HepG2 (cell line): ENCODE results near the gene GALNT15. TPM values are rescaled to one million over a fixed set of nuclear protein-coding genes. Genes with fewer than 3 reads are reported as not detected.

Experiments
- ATAC-seq: fragments of 200-7000 bp; cut with Tn5 transposase; 3 replicates; pipeline ENCODE4 v1.9.1; 2020; ENCODE audit warnings: mild to moderate bottlenecking, moderate library complexity
- BruUV-seq: library from RNA; stranded (reverse); fragments of 400-500 nt; replicated peaks from 2 replicates; lab custom pipeline; 2021; lab: Mats Ljungman, UMichigan
- CTCF ChIA-PET: fragments of 300-600 bp; formaldehyde crosslinking; extraction: SDS; loops from one replicate; lab custom pipeline; 2021; ENCODE audit warnings: low total read pairs, inconsistent platforms, low intra/inter-chr PET ratio; lab: Yijun Ruan, JAX
- POLR2A ChIA-PET: fragments of 350-600 bp; sonication (Branson Sonifier 250); formaldehyde crosslinking; loops from one replicate; lab custom pipeline; 2020; ENCODE audit warnings: antibody characterized with exemption, inconsistent platforms; lab: Yijun Ruan, JAX
- DNase-seq: peaks from one replicate; pipeline ENCODE4 v3.0.0-alpha.2; 2015; ENCODE audit warnings: low spot score
- FAIRE-seq: peaks from 3 replicates; lab custom pipeline; 2011; peaks lifted over from hg19 to GRCh38; lab: Jason Lieb, UNC
- H2AFZ ChIP-seq: one replicate; pipeline ENCODE4 v1.6.1; 2011; ENCODE audit warnings: low read length, inconsistent platforms
- H3K27ac ChIP-seq: fragments of 300-600 bp; 3 replicates; pipeline ENCODE4 v1.8.0; 2011; ENCODE audit warnings: mixed run types, mild to moderate bottlenecking, mixed read lengths, low read length, inconsistent platforms; ENCODE audit not compliant: insufficient read depth; ENCODE audit errors: extremely low read length
- H3K27me3 ChIP-seq, 2 experiments: fragments of 200-600 bp in 1 of 2; 2 replicates in 1 of 2; 3 replicates in 1 of 2; pipeline versions ENCODE4 v1.6.0 to v1.8.0; 2011; ENCODE audit warnings: low read length in 2 of 2, mild to moderate bottlenecking in 2 of 2, moderate library complexity in 2 of 2, inconsistent platforms in 1 of 2; ENCODE audit not compliant: insufficient read depth in 2 of 2, control insufficient read depth in 1 of 2
- H3K36me3 ChIP-seq, 2 experiments: fragments of 200-600 bp in 1 of 2; replicated peaks in 1 of 2; 2 replicates in 1 of 2; 3 replicates in 1 of 2; pipeline versions ENCODE4 v1.5.1 to v1.8.0; 2011; ENCODE audit warnings: low read length in 2 of 2, inconsistent platforms in 1 of 2; ENCODE audit not compliant: insufficient read depth in 2 of 2, control insufficient read depth in 1 of 2
- H3K4me1 ChIP-seq: 2 replicates; pipeline ENCODE4 v1.5.1; 2012; ENCODE audit warnings: low read length, inconsistent platforms; ENCODE audit not compliant: insufficient read depth
- H3K4me2 ChIP-seq: 2 replicates; pipeline ENCODE4 v1.6.0; 2011; ENCODE audit warnings: low read depth, low read length, inconsistent platforms
- H3K4me3 ChIP-seq, 3 experiments: fragments of 200-600 bp in 1 of 3; sonication (generic), shearing (Covaris generic) in 1 of 3; replicated peaks in 1 of 3; 2 replicates each; pipeline ENCODE4 v1.5.1; 2011 to 2016; ENCODE audit warnings: low read length in 3 of 3, inconsistent platforms in 2 of 3, low read depth in 2 of 3, mild to moderate bottlenecking in 2 of 3, control low read depth in 1 of 3, mixed read lengths in 1 of 3; ENCODE audit not compliant: insufficient read depth in 1 of 3
- H3K79me2 ChIP-seq: one replicate; pipeline ENCODE4 v1.6.1; 2011; ENCODE audit warnings: low read length, inconsistent platforms; ENCODE audit not compliant: insufficient read depth
- H3K9ac ChIP-seq: 2 replicates; pipeline ENCODE4 v1.6.0; 2011; ENCODE audit warnings: mild to moderate bottlenecking, low read depth, low read length, inconsistent platforms; ENCODE audit not compliant: insufficient read depth
- H3K9me3 ChIP-seq: 2 replicates; pipeline ENCODE4 v1.5.1; 2012; ENCODE audit warnings: mild to moderate bottlenecking, low read length
- H4K20me1 ChIP-seq: 2 replicates; pipeline ENCODE4 v1.6.0; 2011; ENCODE audit warnings: inconsistent platforms, mild to moderate bottlenecking, low read length, moderate library complexity; ENCODE audit not compliant: insufficient read depth
- AHDC1 ChIP-seq: sonication (generic); formaldehyde crosslinking; IDR thresholded peaks from 2 replicates; pipeline ENCODE4 v1.5.1; 2020; ENCODE audit warnings: mild to moderate bottlenecking, missing genetic modification reagents, borderline replicate concordance
- DPF2 ChIP-seq: sonication (generic); formaldehyde crosslinking; IDR thresholded peaks from 2 replicates; pipeline ENCODE4 v1.4.0; 2020; ENCODE audit warnings: mild to moderate bottlenecking, low read depth, missing genetic modification reagents, borderline replicate concordance
- GLI4 ChIP-seq: sonication (generic); formaldehyde crosslinking; IDR thresholded peaks from 2 replicates; pipeline ENCODE4 v1.5.1; 2020; ENCODE audit warnings: missing genetic modification reagents, mild to moderate bottlenecking, moderate library complexity, borderline replicate concordance
- IRF2 ChIP-seq: IDR thresholded peaks from 2 replicates; pipeline ENCODE4 v1.6.1; 2018; ENCODE audit warnings: missing genetic modification reagents, missing compliant biosample characterization
- KLF6 ChIP-seq: IDR thresholded peaks from 2 replicates; pipeline ENCODE4 v1.8.0; 2016; ENCODE audit warnings: missing biosample characterization, missing genetic modification reagents
- NR1H2 ChIP-seq: sonication (generic); formaldehyde crosslinking; IDR thresholded peaks from 2 replicates; pipeline ENCODE4 v1.8.1; 2022; ENCODE audit warnings: low read depth, missing genetic modification reagents, borderline replicate concordance
- ONECUT2 ChIP-seq: sonication (generic); formaldehyde crosslinking; IDR thresholded peaks from 2 replicates; pipeline ENCODE4 v1.4.0; 2020; ENCODE audit warnings: missing genetic modification reagents
- PCBP2 ChIP-seq: fragments of 200-400 bp; formaldehyde crosslinking; optimal IDR thresholded peaks from 2 replicates; pipeline ENCODE3; 2018; ENCODE audit warnings: low read length, low read depth; ENCODE audit not compliant: poor library complexity, severe bottlenecking
- PRDM15 ChIP-seq: sonication (generic); formaldehyde crosslinking; IDR thresholded peaks from 2 replicates; pipeline ENCODE4 v1.4.0; 2020; ENCODE audit warnings: missing genetic modification reagents
- RXRB ChIP-seq: IDR thresholded peaks from 2 replicates; pipeline ENCODE4 v1.6.1; 2016; ENCODE audit warnings: borderline replicate concordance, missing genetic modification reagents, missing compliant biosample characterization
- TMF1 ChIP-seq: sonication (generic); formaldehyde crosslinking; IDR thresholded peaks from 2 replicates; pipeline ENCODE4 v1.8.1; 2022; ENCODE audit warnings: low read depth, missing genetic modification reagents
- ZNF264 ChIP-seq: sonication (generic); formaldehyde crosslinking; IDR thresholded peaks from 2 replicates; pipeline ENCODE4 v1.4.0; 2020; ENCODE audit warnings: missing genetic modification reagents
- ZNF558 ChIP-seq: sonication (generic); formaldehyde crosslinking; IDR thresholded peaks from 2 replicates; pipeline ENCODE4 v1.9.0; 2022; ENCODE audit warnings: mild to moderate bottlenecking, missing genetic modification reagents, borderline replicate concordance
- ZNF629 ChIP-seq: sonication (generic); formaldehyde crosslinking; conservative IDR thresholded peaks from 2 replicates; pipeline ENCODE4 v1.5.0; 2020; ENCODE audit warnings: missing genetic modification reagents
- WGBS: methylation state at CpG from one replicate; pipeline ENCODE4 v1.1.6; 2017; ENCODE audit warnings: low lambda C conversion rate; 5-methylcytosine and 5-hydroxymethylcytosine counted together
- in situ Hi-C: cut with HindIII; loops from 2 replicates; pipeline ENCODE4 v1.10.0; 2017; ENCODE audit warnings: low pct_unique_long_range_greater_than_20kb; ENCODE audit not compliant: extremely low pct_ligation_motif_present
- intact Hi-C: fragments of 100-400 bp; cut with micrococcal nuclease; formaldehyde crosslinking; loops from one replicate; pipeline ENCODE4 v1.10.0; 2022; ENCODE audit not compliant: unreplicated experiment
- polyA plus RNA-seq, 8 experiments: library from polyadenylated mRNA; depleted of rRNA in 3 of 8; stranded (reverse) in 7 of 8; unstranded in 1 of 8; fragments of >200 nt; fragmentation: Illumina TruSeq in 4 of 8; extraction: Trizol in 4 of 8; gene quantifications; 2 replicates each; pipeline versions ENCODE4 v1.2.1 to v1.2.3, GENCODE V29; 2011 to 2016; ENCODE audit warnings: low read depth in 4 of 8, missing spikeins in 1 of 8, mixed read lengths in 1 of 8; ENCODE audit not compliant: insufficient read depth in 1 of 8
- total RNA-seq, 5 experiments: library from RNA; depleted of rRNA; stranded (reverse); fragments of >200 nt; fragmentation: Illumina TruSeq; extraction: Trizol; gene quantifications; 2 replicates each; pipeline ENCODE4 v1.2.3, GENCODE V29; 2016; ENCODE audit warnings: low read depth in 1 of 5

The GALNT15 gene
- total and polyA plus RNA-seq, 2 of the 13 experiments (the other 11 are each of a cell fraction or from before 2014, with no cell fraction given) = 0.02 to 0.04 TPM

- in situ Hi-C loops (no loop called here), intact Hi-C loops (loop anchor here (1.0 kb wide), 1 partner anchor 12 kb away; no protein-coding TSS in a partner anchor)
- no peaks in the 10 kb centered on the region for H3K9me3 ChIP-seq
- H4K20me1 ChIP-seq = no peaks in the 10 kb centered on the region
- ChIA-PET POLR2A (interaction anchor here (1.0 to 3.2 kb wide), 8 partner anchors 12 to 1478 kb away, joined by 4 to 112 read pairs (median 4); partner anchors contain the start of gene TBC1D5), CTCF (interaction anchor here (1.1 kb wide), 1 partner anchor 18 kb away, joined by 3 read pairs; no protein-coding TSS in a partner anchor)
- H3K79me2 ChIP-seq = peaks cover 63% of the 10 kb centered on the region
- peak; percentile 98 for ATAC-seq
- peak within 1 kb of the TSS; percentile 86 for H3K4me2 ChIP-seq
- peak within 1 kb of the TSS; percentile 93 for H3K27ac ChIP-seq
- DNase-seq = peak; percentile 98
- peaks cover 36% of the 10 kb centered on the region for H3K4me1 ChIP-seq
- peak within 1 kb of the TSS; percentile 95 for H3K9ac ChIP-seq
- peak; percentile 87 for FAIRE-seq
- H3K4me3 ChIP-seq = peak within 1 kb of the TSS; percentile 88 to 97 (median 97)
- WGBS = 0% methylated on average over 6 of the region's 61 CpGs
- no peaks in the 10 kb centered on the region; a peak in 1 of 5 replicates for H3K27me3 ChIP-seq
- H2AFZ ChIP-seq = peak within 1 kb of the TSS; percentile 83
- no TSS peak for BruUV-seq
- H3K36me3 ChIP-seq = peaks cover 0 to 32% of the 10 kb centered on the region in 2 experiments; a peak in 3 of 5 replicates
- peak; percentile 30; the same call in 1 of the 2 replicates for TF ChIP-seq RXRB (CRISPR knock-in tag)
- no peak for TF ChIP-seq PCBP2
- TF ChIP-seq IRF2 = peak; percentile 77
- no peak for TF ChIP-seq DPF2
- TF ChIP-seq ZNF264 (CRISPR knock-in tag) = peak; percentile 53; the same call in 1 of the 2 replicates
- no peak for TF ChIP-seq GLI4 (CRISPR knock-in tag)
- no peak for TF ChIP-seq ZNF558 (CRISPR knock-in tag)
- TF ChIP-seq AHDC1 (CRISPR knock-in tag) = 0 out of 2 replicates have a peak, but pooled peaks have one; percentile 39
- TF ChIP-seq TMF1 = no peak
- TF ChIP-seq NR1H2 (CRISPR knock-in tag) = no peak
- TF ChIP-seq ONECUT2 = 0 out of 2 replicates have a peak, but pooled peaks have one; percentile 13
- no peak for TF ChIP-seq PRDM15 (CRISPR knock-in tag)
- TF ChIP-seq KLF6 (CRISPR knock-in tag) = no peak
- 0 out of 2 replicates have a peak, but pooled peaks have one; percentile 31 for TF ChIP-seq ZNF629 (CRISPR knock-in tag)
Observed at GRCh38 chr3:16264708-16265454, 90.4 kb downstream of the GALNT15 start, which contains the start of the genes DPH3 and OXNAD1. Gene DPH3 (minus strand): TSS chr3:16264943. CDS start chr3:16264876, 67 bp downstream. Gene OXNAD1 (plus strand): TSS chr3:16265212. CDS start chr3:16270953, 5,741 bp downstream.
